Upper lobe of left lung (tissue), 6 donors: ENCODE data around the gene CPSF6. TPM values are rescaled to one million over a fixed set of nuclear protein-coding genes. Genes with fewer than 3 reads are reported as not detected.

Experiments
- ATAC-seq, 2 donors: fragments of 200-7000 bp; cut with Tn5 transposase; one replicate each; pipeline ENCODE4 v1.9.1; 2022; ENCODE audit warnings: mild to moderate bottlenecking in 2 of 2, moderate library complexity in 2 of 2; ENCODE audit not compliant: low FRiP score in 2 of 2
- DNase-seq, 2 donors: peaks; one replicate each; pipeline ENCODE4 v3.0.0-alpha.2; 2019 to 2020
- H3K27ac ChIP-seq, 4 donors: fragments of 200-600 bp; sonication (generic); one replicate each; pipeline ENCODE4 v1.5.1; 2016 to 2019
- H3K27me3 ChIP-seq, 4 donors: fragments of 200-600 bp; sonication (generic); one replicate each; pipeline ENCODE4 v1.5.1; 2017 to 2019
- H3K36me3 ChIP-seq, 4 donors: fragments of 200-600 bp; sonication (generic); one replicate each; pipeline ENCODE4 v1.5.1; 2016 to 2019
- H3K4me1 ChIP-seq, 4 donors: fragments of 200-600 bp; sonication (generic); one replicate each; pipeline ENCODE4 v1.5.1; 2018 to 2019
- H3K4me3 ChIP-seq, 4 donors: fragments of 200-600 bp; sonication (generic); one replicate each; pipeline ENCODE4 v1.5.1; 2017 to 2019; ENCODE audit warnings: mild to moderate bottlenecking in 2 of 4, moderate library complexity in 1 of 4
- H3K9me3 ChIP-seq, 4 donors: fragments of 200-600 bp; sonication (generic); one replicate each; pipeline ENCODE4 v1.5.1; 2018 to 2019
- CTCF ChIP-seq, 6 experiments: fragments of 450-650 bp in 4 of 6; fragments of 200-600 bp in 2 of 6; sonication (generic) in 2 of 6; IDR thresholded peaks; one replicate each; pipeline ENCODE4 v1.5.1; 2016 to 2019; ENCODE audit warnings: antibody characterized with exemption in 6 of 6
- EP300 ChIP-seq, 4 donors: sonication (generic); formaldehyde crosslinking; IDR thresholded peaks; one replicate each; pipeline ENCODE4 v1.5.1; 2017; ENCODE audit warnings: antibody characterized with exemption in 4 of 4, control low read depth in 2 of 4
- POLR2A ChIP-seq, 4 donors: fragments of 450-650 bp; IDR thresholded peaks; one replicate each; pipeline ENCODE4 v1.5.1; 2016 to 2017; ENCODE audit warnings: antibody characterized with exemption in 4 of 4, mild to moderate bottlenecking in 2 of 4
- POLR2AphosphoS5 ChIP-seq, 2 donors: sonication (generic); formaldehyde crosslinking; IDR thresholded peaks; one replicate each; pipeline ENCODE4 v1.5.1; 2017; ENCODE audit warnings: antibody characterized with exemption in 2 of 2
- WGBS, 2 donors: methylation state at CpG; one replicate each; pipeline ENCODE4 v1.1.5; 2017 to 2018; 5-methylcytosine and 5-hydroxymethylcytosine counted together
- total RNA-seq, 6 donors: library from RNA; depleted of rRNA in 4 of 6; stranded (reverse); fragments of >200 nt in 4 of 6; gene quantifications; one replicate each; pipeline versions ENCODE4 v1.1.0 to v1.2.1, GENCODE V29; 2016 to 2021
- donor health status: DM: no; HTN: no; CAD: no; lungs with moderate emphysema.
- donor health status: DM: no; HTN: yes; CAD: no; lungs with severe emphysema.

The CPSF6 gene
- total RNA-seq, 6 donors from 2014 or later, result 22.9 to 57.1 (median 48.2) TPM

GRCh38 chr12:69266036-69266635, 26.8 kb downstream of the CPSF6 start:
- no peak for ATAC-seq
- Histone ChIP-seq H3K9me3 (no peaks in the 10 kb centered on the region), H3K4me1 (no peaks in the 10 kb centered on the region), H3K36me3 (peaks cover 14 to 73% (median 18%) of the 10 kb centered on the region in 4 donors), H3K27ac (no peak overlapping the region), H3K27me3 (no peaks in the 10 kb centered on the region), H3K4me3 (no peak overlapping the region)
- no peak for TF ChIP-seq EP300 (IDR thresholded peaks at IDR 0.05)
- TF ChIP-seq POLR2AphosphoS5 (IDR thresholded peaks at IDR 0.05), result no peak
- TF ChIP-seq CTCF (IDR thresholded peaks at IDR 0.05), result no peak
- TF ChIP-seq POLR2A (IDR thresholded peaks at IDR 0.05), result no peak
- WGBS, 2 donors, result 75 to 76% methylated on average over 3 of the region's 3 CpGs
- no peak for DNase-seq

GRCh38 chr12:69269736-69270135, 30.4 kb downstream of the CPSF6 start:
- Histone ChIP-seq H3K27ac (no peak overlapping the region), H3K4me3 (no peak overlapping the region), H3K9me3 (no peaks in the 10 kb centered on the region), H3K4me1 (peaks cover 0 to under 1% (median 0%) of the 10 kb centered on the region in 4 donors), H3K36me3 (peaks cover 0 to 43% (median 0%) of the 10 kb centered on the region in 4 donors), H3K27me3 (no peaks in the 10 kb centered on the region)
- WGBS, 2 donors, result 83 to 95% methylated on average over 2 of the region's 2 CpGs
- TF ChIP-seq POLR2AphosphoS5 (IDR thresholded peaks at IDR 0.05) (no peak), CTCF (IDR thresholded peaks at IDR 0.05) (no peak), EP300 (IDR thresholded peaks at IDR 0.05) (no peak), POLR2A (IDR thresholded peaks at IDR 0.05) (no peak)
- no peak for ATAC-seq
- no peak for DNase-seq

- Histone ChIP-seq H3K27me3 (no peaks in the 10 kb centered on the region), H3K36me3 (peaks cover 0 to 25% (median 0%) of the 10 kb centered on the region in 4 donors), H3K4me3 (no peak overlapping the region), H3K27ac (no peak overlapping the region), H3K9me3 (no peaks in the 10 kb centered on the region), H3K4me1 (peaks cover 0 to 3% (median 0%) of the 10 kb centered on the region in 4 donors)
- WGBS, 2 donors, result 94 to 97% methylated on average over 5 of the region's 5 CpGs
- ATAC-seq, result no peak
- DNase-seq, result no peak
- TF ChIP-seq POLR2A (IDR thresholded peaks at IDR 0.05), result no peak
- TF ChIP-seq CTCF (IDR thresholded peaks at IDR 0.05), result no peak
- TF ChIP-seq POLR2AphosphoS5 (IDR thresholded peaks at IDR 0.05), result no peak
- no peak for TF ChIP-seq EP300 (IDR thresholded peaks at IDR 0.05)
These were observed 33.1 kb downstream of the CPSF6 start for GRCh38 chr12:69272511-69272910.

- no peak for TF ChIP-seq POLR2AphosphoS5 (IDR thresholded peaks at IDR 0.05)
- no peak overlapping the region for H3K4me3 ChIP-seq
- H3K27ac ChIP-seq, result no peak overlapping the region
- H3K27me3 ChIP-seq, result no peaks in the 10 kb centered on the region
- H3K9me3 ChIP-seq, result no peaks in the 10 kb centered on the region
- H3K4me1 ChIP-seq, result peaks cover 0 to 3% (median 0%) of the 10 kb centered on the region in 4 donors
- 56 to 81% methylated on average over 1 of the region's 1 CpG for whole genome bisulfite sequencing, 2 donors
- no peak for ATAC-seq
- no peak for DNase-seq
- H3K36me3 ChIP-seq, result peaks cover 0 to 6% (median 0%) of the 10 kb centered on the region in 4 donors
These were observed 35.5 kb downstream of the CPSF6 start for GRCh38 chr12:69274861-69275260.

- peaks cover 0 to 6% (median 0%) of the 10 kb centered on the region in 4 donors for H3K36me3 ChIP-seq
- 28% methylated on average over 1 of the region's 1 CpG for WGBS, 2 donors
- no peak overlapping the region for H3K27ac ChIP-seq
- H3K4me3 ChIP-seq, result no peak overlapping the region
- TF ChIP-seq CTCF (IDR thresholded peaks at IDR 0.05) (no peak), POLR2AphosphoS5 (IDR thresholded peaks at IDR 0.05) (no peak), EP300 (IDR thresholded peaks at IDR 0.05) (no peak), POLR2A (IDR thresholded peaks at IDR 0.05) (no peak)
- DNase-seq (no peak), ATAC-seq (peak in 1 of 2 donors; percentile 36)
- no peaks in the 10 kb centered on the region for H3K9me3 ChIP-seq
- H3K4me1 ChIP-seq, result peaks cover 0 to 3% (median 0%) of the 10 kb centered on the region in 4 donors
- H3K27me3 ChIP-seq, result no peaks in the 10 kb centered on the region
These were observed 36.1 kb downstream of the CPSF6 start for GRCh38 chr12:69275471-69275891.
